G401.6 (cell line): Measurements from ENCODE around the gene EFCAB11.

Experiments
- FAIRE-seq: peaks from 2 replicates; lab custom pipeline; 2012; peaks lifted over from hg19 to GRCh38; lab: Jason Lieb, UNC

The EFCAB11 gene

DNA sequence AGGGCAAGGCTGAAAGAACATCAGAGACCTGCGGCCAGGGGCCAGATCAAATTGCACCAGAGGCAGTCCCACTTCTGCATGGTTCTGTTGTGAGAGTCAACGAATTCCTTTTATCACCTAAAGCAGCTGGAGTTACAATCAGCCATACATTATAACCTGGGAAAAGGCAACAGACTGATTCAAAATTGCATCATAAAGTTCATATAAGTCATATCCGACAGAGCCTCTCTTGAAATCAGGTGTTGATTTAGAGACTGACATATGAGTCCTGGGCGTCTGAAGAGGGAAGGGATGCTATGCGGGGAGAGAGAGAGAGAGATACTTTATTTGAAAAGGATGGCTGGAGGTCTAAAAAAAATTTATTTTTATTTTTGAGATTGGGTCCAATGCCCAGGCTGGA lies 89.4 kb downstream of the EFCAB11 start:
- no peak for FAIRE-seq

DNA sequence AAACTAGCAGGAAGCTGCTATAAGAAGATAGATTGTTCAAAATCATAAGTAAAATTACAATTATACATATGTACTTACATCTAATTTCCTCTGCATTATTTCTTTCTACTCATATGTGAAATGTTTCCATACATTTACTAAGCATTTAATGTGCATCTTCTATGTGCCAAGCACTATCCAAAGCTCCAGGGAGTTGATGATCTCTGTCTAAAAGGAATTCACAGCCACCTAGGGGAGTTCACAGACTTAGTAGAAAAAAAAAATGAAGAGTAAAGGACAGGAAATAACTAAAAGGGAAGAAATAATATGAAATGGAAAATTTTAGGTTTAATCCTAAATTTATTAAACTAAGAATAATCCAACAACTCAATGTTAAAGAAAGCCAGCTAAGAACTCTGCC lies 91.7 kb downstream of the EFCAB11 start:
- FAIRE-seq: no peak

DNA sequence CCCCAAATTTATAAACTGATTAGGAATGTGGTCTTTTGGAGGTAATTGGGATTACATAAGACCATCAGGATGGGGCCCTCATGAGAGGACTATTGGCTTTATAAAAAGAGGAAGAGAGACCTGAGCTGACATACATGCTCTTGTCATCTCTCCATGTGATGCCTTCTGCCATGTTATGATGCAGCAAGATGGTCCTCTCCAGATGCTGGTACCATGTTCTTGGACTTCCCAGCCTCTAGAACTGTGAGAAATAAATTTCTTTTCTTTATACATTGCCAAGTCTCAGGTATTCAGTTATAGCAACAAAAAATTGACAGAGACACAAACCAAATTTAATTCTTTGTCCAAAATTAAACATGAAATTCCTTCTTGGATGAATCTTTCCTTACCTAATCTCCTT lies 92.9 kb downstream of the EFCAB11 start:
- no peak for FAIRE-seq

DNA sequence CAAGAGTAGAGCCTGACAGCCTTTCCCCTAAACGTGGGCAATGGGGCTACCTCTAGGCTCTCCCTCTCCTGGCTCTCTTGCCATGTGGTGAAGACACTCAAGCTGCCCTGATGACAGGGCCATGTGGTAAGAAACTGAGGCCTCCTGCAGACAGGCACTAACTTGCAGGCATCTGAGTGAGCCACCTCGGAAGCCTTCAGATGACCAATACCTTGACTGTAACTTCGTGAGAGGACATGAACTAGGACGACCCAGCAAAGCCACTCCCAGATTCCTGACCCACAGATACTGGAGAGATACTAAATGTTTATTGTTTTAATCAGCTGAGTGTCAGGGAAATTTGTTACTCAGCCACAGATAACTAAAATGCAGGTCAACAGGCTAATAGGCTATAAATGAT lies 96.4 kb downstream of the EFCAB11 start:
- no peak for FAIRE-seq

DNA sequence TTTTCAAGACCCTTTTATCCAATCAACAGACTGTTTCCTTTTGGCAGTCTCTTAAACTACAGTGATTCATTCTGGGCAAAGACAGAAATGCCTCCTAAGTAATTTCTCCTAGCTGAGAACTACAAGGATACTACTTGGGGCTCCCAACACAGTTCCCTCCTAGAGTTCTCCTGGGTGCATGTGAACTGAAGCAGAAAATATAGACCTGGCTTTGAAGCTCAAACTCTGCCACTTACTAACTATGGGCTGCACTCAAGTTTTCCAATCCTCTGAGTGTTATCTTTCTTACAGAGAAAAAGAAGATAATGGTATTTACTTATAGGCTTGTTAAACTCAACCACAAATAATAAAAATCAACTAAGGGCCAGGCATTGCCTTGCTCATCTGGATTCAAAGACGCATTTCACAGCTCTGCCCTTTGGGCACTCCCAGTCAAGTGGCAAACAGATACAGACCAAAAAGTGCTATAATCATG lies 97.6 kb downstream of the EFCAB11 start:
- no peak for FAIRE-seq

DNA sequence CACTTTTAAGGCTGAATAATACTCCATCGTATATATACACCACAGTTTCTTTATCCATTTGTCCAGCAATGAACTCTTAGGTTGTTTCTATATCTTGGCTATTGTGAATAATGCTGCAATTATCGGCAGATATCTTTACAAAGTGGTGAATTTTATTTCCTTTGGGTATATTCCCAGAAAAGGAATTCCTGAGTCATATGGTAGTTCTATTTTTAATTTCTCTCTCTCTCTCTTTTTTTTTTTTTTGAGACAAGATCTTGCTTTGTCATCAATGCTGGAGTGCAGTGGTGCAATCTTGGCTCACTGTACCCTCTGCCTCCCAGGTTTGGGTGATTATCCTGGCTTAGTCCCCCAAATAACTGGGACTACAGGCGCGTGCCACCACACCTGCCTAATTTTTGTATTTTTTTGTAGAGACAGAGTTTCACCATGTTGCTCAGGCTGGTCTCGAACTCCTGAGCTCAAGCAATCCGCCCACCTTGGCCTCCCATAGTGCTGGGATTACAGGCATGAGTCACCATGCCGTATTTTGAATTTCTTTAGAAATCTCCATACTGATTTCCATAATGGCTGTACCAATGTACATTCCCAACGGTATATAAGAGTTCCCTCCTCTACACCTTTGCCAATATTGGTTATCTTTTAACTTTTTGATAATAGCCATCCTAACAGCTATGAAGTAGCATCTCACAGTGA lies 98.4 kb downstream of the EFCAB11 start:
- FAIRE-seq: no peak

DNA sequence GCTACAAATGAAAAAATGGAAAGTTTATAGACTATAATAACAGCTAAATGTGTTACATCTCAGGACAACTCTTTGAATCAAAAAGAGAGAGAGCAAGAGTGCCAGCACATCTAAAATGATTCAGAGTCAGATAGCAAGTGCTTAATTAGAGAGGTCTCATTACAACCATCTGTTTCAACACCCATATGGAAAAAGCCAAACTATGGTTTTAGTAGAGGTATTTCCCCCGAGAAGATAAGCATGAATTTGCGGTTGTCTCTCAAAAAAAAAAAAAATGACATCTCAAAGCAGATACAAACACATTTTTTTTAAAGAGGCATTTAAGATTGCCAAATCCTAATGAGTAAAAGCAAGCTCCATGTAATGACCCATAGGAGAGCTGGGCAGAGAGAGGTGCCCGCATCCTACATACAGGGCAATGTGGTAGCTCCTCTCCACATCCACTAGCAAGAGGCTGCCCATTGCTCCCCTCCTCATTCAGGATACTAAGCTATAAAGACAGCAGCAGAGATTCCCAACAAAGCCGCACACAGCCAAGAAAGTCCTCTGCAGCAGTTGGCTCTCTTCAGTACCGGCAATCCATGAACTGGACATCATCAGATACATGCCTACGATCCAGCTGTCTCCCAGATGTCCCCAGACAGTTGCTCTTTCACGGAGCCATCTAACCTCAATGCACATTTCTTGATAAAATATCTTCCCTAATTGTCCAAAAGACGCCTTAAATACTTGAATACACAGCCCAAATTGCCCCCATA lies 100.4 kb downstream of the EFCAB11 start:
- no peak for FAIRE-seq

DNA sequence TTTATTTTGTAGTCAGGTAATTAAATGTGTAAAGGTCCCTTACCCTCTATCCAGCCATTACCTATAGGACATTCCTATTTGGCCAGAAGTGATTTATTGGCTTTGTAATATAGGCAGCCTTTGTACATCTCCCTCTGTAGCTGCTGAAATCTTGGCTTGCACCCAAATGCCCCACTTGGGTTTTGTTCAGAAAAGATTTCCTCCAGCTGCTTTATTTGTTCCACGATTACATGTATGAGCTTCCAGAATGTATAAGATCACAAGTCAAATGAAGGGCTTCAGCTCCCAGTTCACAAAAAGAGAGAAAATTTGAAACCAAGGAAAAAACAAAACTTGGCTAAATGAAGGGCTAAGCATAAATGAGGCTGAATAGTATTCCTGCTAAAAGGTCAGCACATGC lies 103.4 kb downstream of the EFCAB11 start:
- FAIRE-seq: no peak

DNA sequence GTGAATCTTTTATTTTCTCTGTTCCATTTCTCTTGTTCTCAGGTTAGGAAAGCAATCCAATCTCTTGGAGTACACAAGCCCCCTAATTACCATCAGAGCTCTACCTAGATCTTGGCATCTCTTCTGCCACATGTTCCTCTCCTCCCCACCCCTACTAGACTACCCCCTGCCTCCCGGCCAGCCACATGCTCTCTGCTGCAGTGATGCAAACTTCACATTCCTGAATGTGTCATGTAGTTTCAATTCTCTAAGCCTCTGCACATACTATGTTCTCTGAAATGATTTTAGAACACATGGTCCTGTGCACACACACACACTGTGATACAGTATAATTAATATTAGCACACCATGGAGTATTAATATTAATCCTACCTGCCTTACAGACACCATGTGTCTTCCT lies 104.6 kb downstream of the EFCAB11 start:
- no peak for FAIRE-seq

DNA sequence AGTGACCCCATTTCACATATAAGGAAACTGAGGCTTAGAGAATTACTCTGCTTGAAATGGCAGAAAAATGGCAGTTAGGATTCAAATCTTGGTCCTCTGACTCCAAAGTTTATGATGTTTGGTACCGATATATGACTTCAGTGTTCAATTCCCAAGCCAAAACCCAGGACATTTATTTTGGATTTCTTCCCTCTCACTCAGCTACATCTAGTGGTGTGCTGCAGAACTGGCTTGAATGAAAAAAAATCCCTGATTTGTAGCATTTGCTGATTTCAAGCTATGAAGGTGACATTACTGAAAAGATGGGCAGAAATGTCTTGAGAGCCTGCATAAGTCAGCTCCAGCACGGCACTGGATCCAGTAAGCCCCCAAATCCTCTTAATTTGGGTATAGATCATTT lies 106.4 kb downstream of the EFCAB11 start:
- FAIRE-seq: no peak

DNA sequence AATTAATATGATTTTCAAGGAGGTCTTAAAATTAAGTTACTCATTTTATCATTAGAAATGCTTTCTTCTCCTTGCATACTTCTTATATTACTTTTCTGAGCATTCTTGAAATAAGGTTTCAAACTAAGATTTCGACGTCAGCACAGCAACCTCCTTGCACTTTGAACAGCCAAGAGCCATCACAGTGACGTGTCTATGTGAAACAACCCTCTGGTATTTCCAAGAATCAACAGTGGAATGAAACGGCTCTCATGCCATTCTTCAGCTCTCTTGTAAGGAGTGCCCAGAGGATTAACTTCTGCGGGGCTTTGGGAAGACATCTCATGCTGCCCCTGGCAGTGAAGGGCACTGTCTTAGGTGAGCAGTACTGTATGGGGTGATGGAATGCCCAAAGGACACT lies 109.2 kb downstream of the EFCAB11 start:
- no peak for FAIRE-seq

DNA sequence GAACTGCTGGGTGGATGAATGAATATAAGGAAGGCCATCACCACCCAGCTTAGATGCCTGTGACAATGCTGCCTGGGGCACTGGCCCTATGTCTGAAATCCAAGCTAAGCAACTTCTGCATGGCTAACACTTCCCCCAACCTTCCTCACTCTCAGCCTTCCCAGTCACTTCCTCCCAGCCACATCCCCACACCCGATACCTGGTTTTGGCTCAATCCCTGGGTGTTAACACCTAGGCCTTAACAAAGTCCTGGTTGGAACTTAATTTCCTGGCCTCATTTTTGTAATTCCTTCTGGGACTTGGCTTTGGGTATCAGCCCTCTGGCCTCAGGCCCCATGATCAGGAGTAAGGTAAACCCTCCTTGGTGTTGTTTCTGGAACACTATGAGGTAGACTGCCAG lies 110.0 kb downstream of the EFCAB11 start:
- FAIRE-seq: no peak

DNA sequence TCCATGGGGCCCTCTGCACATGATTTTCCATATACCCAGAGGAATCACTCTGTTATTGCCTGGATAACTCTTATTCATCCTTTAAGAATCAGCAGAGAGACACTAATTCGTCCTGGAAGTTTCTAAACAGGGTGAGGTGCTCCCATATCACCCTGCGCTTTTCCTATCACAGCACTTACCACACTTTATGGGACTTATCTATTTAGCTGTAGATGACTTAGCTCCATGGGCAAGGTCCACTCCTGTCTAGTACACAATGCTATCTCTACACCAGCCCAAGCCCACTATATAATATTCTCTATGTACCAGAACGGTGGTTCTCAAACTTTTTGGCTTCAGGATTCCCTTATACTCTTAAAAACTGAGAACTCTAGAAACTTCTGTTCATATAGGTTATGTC lies 111.7 kb downstream of the EFCAB11 start:
- no peak for FAIRE-seq

DNA sequence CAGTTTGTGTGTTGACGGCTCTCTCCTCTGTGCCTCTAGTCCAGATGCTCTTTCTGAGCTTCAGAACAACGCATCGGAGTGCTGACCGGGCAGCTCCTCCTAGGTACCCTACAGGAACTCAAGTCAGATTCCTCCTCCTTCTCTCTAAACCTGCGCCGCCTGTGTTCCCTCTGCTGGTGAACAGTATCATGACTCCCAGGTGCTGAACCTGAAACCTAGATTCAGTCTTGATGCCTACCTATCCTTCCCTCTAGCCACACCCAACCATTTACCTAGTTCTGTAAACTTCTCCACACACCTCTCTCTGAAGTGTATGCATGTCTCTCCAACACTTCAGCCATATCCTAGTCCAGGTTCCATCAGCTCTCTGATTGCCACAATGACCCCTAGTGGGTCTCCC lies 112.7 kb downstream of the EFCAB11 start:
- FAIRE-seq: no peak

DNA sequence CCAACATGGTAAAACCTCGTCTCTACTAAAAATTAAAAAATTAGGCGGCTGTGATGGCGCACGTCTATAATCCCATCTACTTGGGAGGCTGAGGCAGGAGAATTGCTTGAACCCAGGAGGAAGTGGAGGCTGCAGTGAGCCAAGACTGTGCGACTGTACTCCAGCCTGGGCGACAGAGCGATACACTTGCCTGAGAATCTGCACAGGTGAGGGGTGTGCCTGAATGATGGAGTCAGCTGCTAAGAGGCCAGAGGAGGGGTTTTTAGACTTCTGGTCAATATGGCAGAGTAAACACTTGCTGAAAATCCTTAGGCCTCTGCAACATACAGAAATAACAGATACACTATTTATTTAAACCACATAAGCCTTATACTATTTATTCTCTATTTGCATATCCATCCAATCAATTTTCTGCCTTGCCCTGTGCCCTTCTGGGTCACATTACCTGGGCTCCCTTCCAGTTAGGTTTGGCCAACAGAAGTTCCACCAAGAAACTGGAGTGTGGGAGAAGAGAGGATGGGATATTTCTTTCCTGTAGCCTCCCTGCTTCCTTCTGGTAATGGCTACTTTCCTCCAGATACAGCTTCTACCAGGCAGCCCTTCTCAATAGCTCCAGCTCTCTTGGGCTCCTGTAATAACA lies 117.6 kb downstream of the EFCAB11 start:
- FAIRE-seq: no peak

DNA sequence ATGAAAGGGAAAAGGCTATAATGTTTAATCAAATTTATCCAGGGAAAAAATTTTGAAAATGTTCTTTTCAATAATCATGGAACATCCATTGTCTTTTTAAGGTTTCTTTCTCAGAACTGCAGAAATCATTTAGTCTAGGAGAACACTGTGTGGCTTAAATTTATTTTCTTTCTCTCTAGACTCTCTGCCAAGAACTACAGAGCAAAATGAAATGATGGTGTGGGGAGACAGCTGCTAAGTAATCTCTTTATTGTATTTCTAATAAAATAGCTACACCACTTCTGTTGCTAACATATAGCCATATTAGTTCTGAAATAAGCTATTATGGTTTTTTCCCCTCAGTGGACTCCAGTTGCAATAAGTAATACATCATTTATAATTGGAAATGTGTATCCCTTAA lies 120.9 kb downstream of the EFCAB11 start:
- FAIRE-seq: no peak

DNA sequence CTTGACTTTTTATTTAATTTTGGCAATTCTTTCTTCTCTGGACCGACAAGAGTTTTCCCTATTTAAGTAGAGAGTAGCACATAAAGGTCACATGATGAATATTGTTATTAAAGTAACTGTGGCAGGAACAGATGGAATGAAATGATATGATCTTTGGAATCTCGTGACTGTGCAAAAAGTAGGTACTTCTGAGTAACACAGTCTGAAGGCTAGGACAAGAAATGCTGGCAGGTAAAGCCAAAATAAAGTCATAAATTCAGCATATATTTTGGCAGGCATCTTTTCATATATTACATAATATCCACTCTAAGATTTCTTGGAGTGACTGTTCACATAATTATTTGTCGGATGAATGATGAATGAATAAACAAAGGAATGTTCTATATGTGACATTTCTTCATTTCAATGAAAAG lies 121.4 kb downstream of the EFCAB11 start:
- FAIRE-seq: no peak

DNA sequence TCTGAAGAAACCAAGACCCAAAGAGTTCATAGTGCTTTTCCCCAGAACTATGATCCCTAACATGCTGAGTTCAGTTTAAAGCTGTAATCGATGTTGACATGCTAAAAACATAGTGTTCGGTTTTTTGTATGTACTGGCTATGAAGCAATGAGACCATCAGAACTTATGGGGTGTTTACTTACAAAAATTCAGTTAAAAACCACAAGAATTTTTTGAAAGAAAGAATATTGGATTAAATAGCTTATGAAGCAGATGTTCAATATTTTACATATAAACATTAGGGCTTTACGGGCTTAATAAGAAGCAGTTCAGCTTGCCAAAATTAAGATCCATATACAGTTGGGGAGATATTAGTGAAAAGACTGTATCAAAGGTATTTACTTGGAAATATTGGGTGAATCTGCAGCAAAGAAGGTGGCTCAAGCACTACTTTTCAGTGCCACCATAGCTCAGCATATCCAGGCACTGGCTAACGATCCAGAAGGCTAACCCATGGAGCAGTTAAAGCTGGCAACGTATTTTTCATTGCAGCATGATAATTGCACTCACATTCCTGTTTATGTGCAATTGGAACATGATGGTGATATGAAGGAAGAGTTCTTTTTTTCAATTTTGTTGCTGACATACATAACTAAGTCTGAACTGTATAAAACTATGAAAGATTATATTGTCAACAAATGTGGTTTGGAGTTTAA lies 125.9 kb downstream of the EFCAB11 start:
- no peak for FAIRE-seq

DNA sequence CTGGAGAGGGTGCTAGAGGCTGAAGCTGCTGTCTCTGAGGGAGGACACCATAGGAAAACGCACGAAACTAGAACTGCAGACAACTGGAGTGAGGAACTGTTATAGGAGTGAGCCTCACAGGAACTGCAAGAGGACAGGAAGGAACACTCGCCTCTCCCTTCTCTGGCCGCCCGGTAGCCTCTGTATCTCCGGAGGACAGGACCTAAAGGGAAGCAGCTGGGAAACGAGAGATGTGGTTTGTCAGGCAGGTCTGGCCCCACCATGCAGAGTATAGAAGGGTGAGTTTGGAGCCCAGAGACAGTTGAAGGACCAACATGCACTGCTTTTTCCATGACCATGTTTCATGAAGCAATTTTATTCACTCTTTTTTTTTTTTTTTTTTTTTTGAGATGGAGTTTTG lies 127.3 kb downstream of the EFCAB11 start:
- no peak for FAIRE-seq

DNA sequence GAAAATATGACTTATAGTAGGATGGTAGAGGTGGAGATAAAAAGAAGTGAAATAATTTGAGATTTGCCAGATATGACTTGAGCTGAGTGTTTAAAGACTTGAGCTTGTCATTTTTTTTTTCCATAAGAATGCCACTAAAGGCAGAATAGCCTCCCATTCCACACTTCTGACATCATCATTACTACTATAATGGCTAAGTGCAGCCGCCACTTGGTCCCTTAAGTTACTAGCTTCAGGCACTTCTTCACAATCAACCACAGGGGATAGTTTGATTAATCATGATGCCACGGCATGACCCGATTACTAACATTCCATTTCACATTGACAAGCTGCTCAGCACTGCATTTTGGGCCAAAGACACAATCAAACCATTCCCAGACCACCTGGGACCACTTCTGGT lies 127.9 kb downstream of the EFCAB11 start:
- no peak for FAIRE-seq

DNA sequence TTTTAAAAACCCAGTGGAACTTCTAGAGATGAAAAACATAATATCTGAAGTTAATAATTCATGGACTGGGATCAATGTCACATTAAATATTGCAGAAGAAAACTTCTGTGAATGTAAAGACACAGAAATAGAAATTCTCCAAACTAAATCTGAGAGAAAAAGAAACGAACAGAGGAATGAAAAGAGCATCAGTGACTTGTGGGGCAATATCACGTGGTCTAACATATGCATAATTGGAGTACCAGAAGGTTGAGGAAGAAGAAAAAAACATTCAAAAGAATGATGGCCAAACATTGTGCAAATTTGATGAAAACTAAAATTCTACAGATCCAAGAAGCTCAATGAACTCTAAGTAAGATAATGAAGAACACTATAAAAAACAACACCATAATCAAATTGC lies 130.8 kb downstream of the EFCAB11 start:
- FAIRE-seq: no peak

DNA sequence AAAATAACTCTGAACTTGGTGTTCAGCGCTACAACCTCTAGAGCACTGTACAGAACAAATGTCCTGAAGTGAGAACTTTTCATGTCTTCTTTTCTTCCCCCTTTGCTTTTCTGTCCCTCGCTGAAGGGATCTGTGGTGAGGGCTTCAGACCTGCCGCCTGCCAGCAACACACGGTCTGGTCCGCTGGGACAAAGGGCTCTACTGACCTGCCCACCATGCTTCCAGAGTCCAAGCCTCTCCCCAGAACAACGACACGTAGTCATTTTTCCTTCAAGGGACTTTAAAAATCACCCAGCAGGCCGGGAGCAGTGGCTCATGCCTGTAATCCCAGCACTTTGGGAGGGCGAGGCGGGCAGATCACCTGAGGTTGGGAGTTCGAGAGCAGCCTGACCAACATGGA lies 140.4 kb downstream of the EFCAB11 start:
- FAIRE-seq: no peak

DNA sequence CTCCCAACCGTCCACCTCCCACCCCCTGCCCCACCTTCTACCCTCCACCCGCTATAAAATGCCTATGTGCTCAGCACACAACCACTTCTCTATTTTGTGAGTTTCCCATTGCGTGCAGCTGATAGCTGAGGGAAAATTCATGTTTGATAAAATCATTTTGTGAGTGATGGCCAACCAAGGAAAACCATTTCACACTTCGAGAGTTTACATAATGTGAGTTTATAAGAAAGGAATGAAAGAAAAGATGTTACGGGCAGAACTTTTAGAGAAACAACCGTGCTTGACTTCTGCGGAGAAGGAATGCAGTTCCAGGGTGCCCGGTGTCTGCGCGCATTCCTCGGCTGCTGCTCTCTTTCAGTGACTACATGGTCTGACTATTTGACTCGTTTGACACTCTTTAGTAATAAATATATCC lies 140.9 kb downstream of the EFCAB11 start:
- no peak for FAIRE-seq
